Fibroblast of the aortic adventitia (primary cell): ENCODE results near the gene SCYGR3. TPM values are rescaled to one million over a fixed set of nuclear protein-coding genes. Genes with fewer than 3 reads are reported as not detected.

Experiments used
- DNase-seq: peaks from one replicate; pipeline ENCODE4 v3.0.0-alpha.2; 2010; ENCODE audit warnings: low read depth
- H3K4me3 ChIP-seq: 2 replicates; pipeline ENCODE4 v1.5.1; 2011; ENCODE audit warnings: low read depth, mild to moderate bottlenecking, control low read depth, low read length, moderate library complexity
- total RNA-seq: library from RNA; depleted of rRNA; stranded (reverse); fragments of >200 nt; gene quantifications from 2 replicates; pipeline ENCODE4 v1.2.3, GENCODE V29; 2012; ENCODE audit warnings: low replicate concordance
- TF ChIP-seq, protein P1 (sequence below): IDR thresholded peaks from 2 replicates; pipeline ENCODE4 v1.5.1; 2011; ENCODE audit warnings: mild to moderate bottlenecking, low read length, control low read depth, inconsistent platforms; ENCODE audit not compliant: insufficient read depth

Gene SCYGR3
- total RNA-seq, 1 donor, result not detected

GRCh38 chr2:227627769-227628168 is 13.1 kb upstream of the SCYGR3 start:
- TF ChIP-seq, protein P1, sequence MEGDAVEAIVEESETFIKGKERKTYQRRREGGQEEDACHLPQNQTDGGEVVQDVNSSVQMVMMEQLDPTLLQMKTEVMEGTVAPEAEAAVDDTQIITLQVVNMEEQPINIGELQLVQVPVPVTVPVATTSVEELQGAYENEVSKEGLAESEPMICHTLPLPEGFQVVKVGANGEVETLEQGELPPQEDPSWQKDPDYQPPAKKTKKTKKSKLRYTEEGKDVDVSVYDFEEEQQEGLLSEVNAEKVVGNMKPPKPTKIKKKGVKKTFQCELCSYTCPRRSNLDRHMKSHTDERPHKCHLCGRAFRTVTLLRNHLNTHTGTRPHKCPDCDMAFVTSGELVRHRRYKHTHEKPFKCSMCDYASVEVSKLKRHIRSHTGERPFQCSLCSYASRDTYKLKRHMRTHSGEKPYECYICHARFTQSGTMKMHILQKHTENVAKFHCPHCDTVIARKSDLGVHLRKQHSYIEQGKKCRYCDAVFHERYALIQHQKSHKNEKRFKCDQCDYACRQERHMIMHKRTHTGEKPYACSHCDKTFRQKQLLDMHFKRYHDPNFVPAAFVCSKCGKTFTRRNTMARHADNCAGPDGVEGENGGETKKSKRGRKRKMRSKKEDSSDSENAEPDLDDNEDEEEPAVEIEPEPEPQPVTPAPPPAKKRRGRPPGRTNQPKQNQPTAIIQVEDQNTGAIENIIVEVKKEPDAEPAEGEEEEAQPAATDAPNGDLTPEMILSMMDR, result no peak
- no peak for DNase-seq
- H3K4me3 ChIP-seq, result no peak overlapping the region

GRCh38 chr2:227626580-227627151 is 12.0 kb upstream of the SCYGR3 start:
- DNase-seq, result no peak
- no peak overlapping the region for H3K4me3 ChIP-seq
- TF ChIP-seq, protein P1, result no peak

GRCh38 chr2:227625420-227625819 is 10.8 kb upstream of the SCYGR3 start:
- H3K4me3 ChIP-seq, result no peak overlapping the region
- no peak for DNase-seq
- TF ChIP-seq, protein P1, result no peak

- TF ChIP-seq, protein P1, result no peak
- H3K4me3 ChIP-seq, result no peak overlapping the region
- DNase-seq, result peak; percentile 75
These were observed 8.6 kb upstream of the SCYGR3 start for GRCh38 chr2:227623226-227623625.

GRCh38 chr2:227617316-227618230 is 2.9 kb upstream of the SCYGR3 start, which contains the start of gene SCYGR4:
SCYGR4 (plus strand) TSS chr2:227617498; CDS start chr2:227617498, 0 bp downstream.
- DNase-seq, result peak; percentile 62
- H3K4me3 ChIP-seq, result no peak within 1 kb of the TSS
- TF ChIP-seq, protein P1, result no peak

DNA sequence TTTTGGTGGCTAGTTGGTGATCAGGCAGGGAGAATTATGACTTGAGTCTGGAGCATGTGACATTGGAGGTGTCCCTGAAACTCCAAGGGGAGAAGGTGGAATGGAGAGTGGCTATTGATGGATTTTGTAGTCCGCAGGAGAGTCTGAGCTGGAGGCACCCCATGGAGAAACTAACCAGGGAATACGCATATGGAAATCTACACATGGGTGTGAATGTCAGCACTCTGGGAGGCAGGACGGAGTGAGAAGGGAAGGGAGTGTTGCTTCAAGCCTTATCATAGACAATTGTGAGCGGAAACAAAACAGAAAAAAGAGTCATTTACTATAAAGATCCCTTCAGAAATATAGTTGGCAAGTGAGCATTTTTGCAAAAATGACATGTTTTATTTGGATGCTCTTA is 2.0 kb upstream of the SCYGR3 start:
- no peak for DNase-seq
- TF ChIP-seq, protein P1, result no peak
- no peak overlapping the region for H3K4me3 ChIP-seq
